GM15510 (cell line): ENCODE data around the gene ARHGAP19.

ENCODE experiments used
- POLR2A ChIP-seq: IDR thresholded peaks from 3 replicates; pipeline ENCODE4 v1.6.1; 2011; ENCODE audit warnings: borderline replicate concordance; ENCODE audit not compliant: insufficient read length; ENCODE audit errors: extremely low read depth

The ARHGAP19 gene

GRCh38 chr10:97270523-97271154 lies 21.8 kb downstream of the ARHGAP19 start:
- TF ChIP-seq POLR2A, result no peak

- TF ChIP-seq POLR2A, result no peak
These were observed 24.8 kb downstream of the ARHGAP19 start for GRCh38 chr10:97267671-97268070.

- TF ChIP-seq POLR2A, result no peak
These were observed 28.5 kb downstream of the ARHGAP19 start for GRCh38 chr10:97263971-97264370.

- no peak for TF ChIP-seq POLR2A
These were observed 30.8 kb downstream of the ARHGAP19 start for GRCh38 chr10:97261656-97262055.

GRCh38 chr10:97261183-97261582 lies 31.3 kb downstream of the ARHGAP19 start:
- TF ChIP-seq POLR2A, result no peak

- TF ChIP-seq POLR2A, result no peak
These were observed 33.3 kb downstream of the ARHGAP19 start for GRCh38 chr10:97259119-97259518.

GRCh38 chr10:97256356-97256755 lies 36.1 kb downstream of the ARHGAP19 start:
- TF ChIP-seq POLR2A, result no peak

- no peak for TF ChIP-seq POLR2A
These were observed 36.7 kb downstream of the ARHGAP19 start for GRCh38 chr10:97255512-97256293.

- no peak for TF ChIP-seq POLR2A
These were observed 37.7 kb downstream of the ARHGAP19 start for GRCh38 chr10:97254694-97255093.

- TF ChIP-seq POLR2A, result no peak
These were observed 41.5 kb downstream of the ARHGAP19 start for GRCh38 chr10:97250952-97251351.

- no peak for TF ChIP-seq POLR2A
These were observed 48.6 kb downstream of the ARHGAP19 start for GRCh38 chr10:97243836-97244235.

- no peak for TF ChIP-seq POLR2A
These were observed 53.6 kb downstream of the ARHGAP19 start for GRCh38 chr10:97238855-97239254.

GRCh38 chr10:97235353-97235752 lies 57.1 kb downstream of the ARHGAP19 start:
- no peak for TF ChIP-seq POLR2A

GRCh38 chr10:97234400-97234799 lies 58.0 kb downstream of the ARHGAP19 start:
- TF ChIP-seq POLR2A, result no peak

GRCh38 chr10:97230146-97230545 lies 62.3 kb downstream of the ARHGAP19 start:
- TF ChIP-seq POLR2A, result no peak
